ENCODE results near the gene TMEM40.

DNA sequence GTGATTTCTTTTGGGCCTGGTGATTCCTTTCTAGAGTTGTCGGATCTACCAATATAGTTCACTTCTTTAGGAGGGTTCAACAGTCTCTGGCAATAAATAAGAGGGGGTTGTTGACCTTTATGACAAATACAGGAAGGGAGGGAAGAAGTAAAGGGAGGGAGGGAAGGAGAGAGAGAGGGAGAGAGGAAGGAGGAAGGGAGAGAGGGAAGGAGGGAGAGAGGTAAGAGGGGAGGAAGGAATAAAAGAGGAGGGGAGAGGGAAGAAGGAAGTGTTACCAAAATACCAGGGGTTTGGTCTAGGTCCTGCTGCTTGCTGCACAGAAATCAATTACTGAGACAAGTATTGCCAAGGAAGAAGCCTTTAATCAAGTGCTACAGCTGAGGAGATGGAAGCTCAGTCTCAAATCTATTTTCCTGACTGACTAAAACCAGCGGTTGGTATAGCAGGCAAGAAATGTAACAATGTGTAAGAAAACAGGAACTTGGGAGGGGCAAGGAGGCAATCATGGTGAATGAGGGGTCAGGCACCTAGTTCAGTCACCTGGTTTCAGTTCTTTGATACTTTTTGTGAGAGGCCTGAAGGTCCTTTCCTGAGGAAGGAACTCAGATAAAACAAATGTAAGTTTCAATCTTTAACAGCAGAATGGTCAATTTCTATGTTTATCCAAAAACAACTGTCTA, 14.1 kb upstream of the TMEM40 start:
- TF ChIP-seq, protein P1, sequence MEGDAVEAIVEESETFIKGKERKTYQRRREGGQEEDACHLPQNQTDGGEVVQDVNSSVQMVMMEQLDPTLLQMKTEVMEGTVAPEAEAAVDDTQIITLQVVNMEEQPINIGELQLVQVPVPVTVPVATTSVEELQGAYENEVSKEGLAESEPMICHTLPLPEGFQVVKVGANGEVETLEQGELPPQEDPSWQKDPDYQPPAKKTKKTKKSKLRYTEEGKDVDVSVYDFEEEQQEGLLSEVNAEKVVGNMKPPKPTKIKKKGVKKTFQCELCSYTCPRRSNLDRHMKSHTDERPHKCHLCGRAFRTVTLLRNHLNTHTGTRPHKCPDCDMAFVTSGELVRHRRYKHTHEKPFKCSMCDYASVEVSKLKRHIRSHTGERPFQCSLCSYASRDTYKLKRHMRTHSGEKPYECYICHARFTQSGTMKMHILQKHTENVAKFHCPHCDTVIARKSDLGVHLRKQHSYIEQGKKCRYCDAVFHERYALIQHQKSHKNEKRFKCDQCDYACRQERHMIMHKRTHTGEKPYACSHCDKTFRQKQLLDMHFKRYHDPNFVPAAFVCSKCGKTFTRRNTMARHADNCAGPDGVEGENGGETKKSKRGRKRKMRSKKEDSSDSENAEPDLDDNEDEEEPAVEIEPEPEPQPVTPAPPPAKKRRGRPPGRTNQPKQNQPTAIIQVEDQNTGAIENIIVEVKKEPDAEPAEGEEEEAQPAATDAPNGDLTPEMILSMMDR (conservative IDR thresholded peaks at IDR 0.05; ENCODE audit: low read length): no peak
- TF ChIP-seq EZH2phosphoT487 (IDR thresholded peaks at IDR 0.05; ENCODE audit: borderline replicate concordance, low read depth, low read length): no peak

Measured in OCI-LY7 (cell line).